WTC11 (cell line): ENCODE measurements around the gene SDHAF3. TPM values are rescaled to one million over a fixed set of nuclear protein-coding genes. Genes with fewer than 3 reads are reported as not detected.

Experiments
- ATAC-seq: fragments of 200-7000 bp; cut with Tn5 transposase; 2 replicates; pipeline ENCODE4 v1.10.0; 2021; ENCODE audit warnings: mild to moderate bottlenecking, moderate library complexity
- CTCF ChIA-PET: fragments of 300-600 bp; sonication (Branson Sonifier 250); formaldehyde crosslinking; loops from one replicate; lab custom pipeline; 2021; ENCODE audit warnings: antibody characterized with exemption; lab: Charles Lee
- POLR2A ChIA-PET: fragments of 350-600 bp; sonication (Branson Sonifier 250); formaldehyde crosslinking; loops from one replicate; lab custom pipeline; 2021; ENCODE audit warnings: antibody characterized with exemption; lab: Charles Lee
- DNase-seq: peaks from one replicate; pipeline ENCODE4 v3.0.0; 2021; ENCODE audit warnings: low spot score
- H3K27ac Mint-ChIP-seq: 2 replicates; pipeline ENCODE4 v1.8.0; 2021; ENCODE audit warnings: mixed read lengths
- H3K27me3 Mint-ChIP-seq: 2 replicates; pipeline ENCODE4 v1.8.0; 2021; ENCODE audit warnings: low read depth, mild to moderate bottlenecking, moderate library complexity, mixed read lengths
- H3K36me3 Mint-ChIP-seq: 2 replicates; pipeline ENCODE4 v1.8.0; 2021; ENCODE audit warnings: mixed read lengths
- H3K4me1 Mint-ChIP-seq: 2 replicates; pipeline ENCODE4 v1.8.0; 2022; ENCODE audit warnings: mixed read lengths
- H3K4me3 Mint-ChIP-seq: 2 replicates; pipeline ENCODE4 v1.8.0; 2021; ENCODE audit warnings: mild to moderate bottlenecking, moderate library complexity, mixed read lengths
- H3K9me3 Mint-ChIP-seq: 2 replicates; pipeline ENCODE4 v1.8.0; 2021; ENCODE audit warnings: mixed read lengths
- ATF3 ChIP-seq: sonication (generic); formaldehyde crosslinking; conservative IDR thresholded peaks from 2 replicates; pipeline ENCODE4 v1.8.1; 2022; ENCODE audit warnings: mild to moderate bottlenecking, missing genetic modification reagents
- ATF6 ChIP-seq: sonication (generic); formaldehyde crosslinking; IDR thresholded peaks from 2 replicates; pipeline ENCODE4 v1.8.1; 2023; ENCODE audit warnings: mild to moderate bottlenecking, missing genetic modification reagents
- CDX4 ChIP-seq: fragments of 250-450 bp; sonication (Bioruptor Pico); IDR thresholded peaks from 2 replicates; pipeline ENCODE4 v1.9.0; 2021; ENCODE audit warnings: moderate library complexity, mild to moderate bottlenecking, inconsistent platforms, borderline replicate concordance
- E2F1 ChIP-seq: sonication (generic); formaldehyde crosslinking; IDR thresholded peaks from 2 replicates; pipeline ENCODE4 v1.8.0; 2022; ENCODE audit warnings: mild to moderate bottlenecking, missing genetic modification reagents
- ELF4 ChIP-seq: sonication (generic); formaldehyde crosslinking; IDR thresholded peaks from 2 replicates; pipeline ENCODE4 v1.8.1; 2022; ENCODE audit warnings: low read depth, mild to moderate bottlenecking, moderate library complexity, missing genetic modification reagents
- ETV6 ChIP-seq: sonication (generic); formaldehyde crosslinking; IDR thresholded peaks from 2 replicates; pipeline ENCODE4 v1.8.1; 2022; ENCODE audit warnings: mild to moderate bottlenecking, missing genetic modification reagents
- FOXP4 ChIP-seq: sonication (generic); formaldehyde crosslinking; IDR thresholded peaks from 2 replicates; pipeline ENCODE4 v1.8.0; 2022; ENCODE audit warnings: mild to moderate bottlenecking, missing genetic modification reagents
- JUN ChIP-seq: sonication (generic); formaldehyde crosslinking; IDR thresholded peaks from 2 replicates; pipeline ENCODE4 v1.8.0; 2023; ENCODE audit warnings: mild to moderate bottlenecking, missing genetic modification reagents
- PREB ChIP-seq: sonication (generic); formaldehyde crosslinking; IDR thresholded peaks from 2 replicates; pipeline ENCODE4 v1.8.1; 2022; ENCODE audit warnings: mild to moderate bottlenecking, missing genetic modification reagents, moderate library complexity, borderline replicate concordance
- SMAD3 ChIP-seq: sonication (generic); formaldehyde crosslinking; IDR thresholded peaks from 2 replicates; pipeline ENCODE4 v1.8.0; 2022; ENCODE audit warnings: missing genetic modification reagents, mild to moderate bottlenecking, borderline replicate concordance
- TEAD1 ChIP-seq: sonication (generic); formaldehyde crosslinking; IDR thresholded peaks from 2 replicates; pipeline ENCODE4 v1.8.0; 2022; ENCODE audit warnings: mild to moderate bottlenecking, missing genetic modification reagents
- TEAD4 ChIP-seq: sonication (generic); formaldehyde crosslinking; IDR thresholded peaks from 2 replicates; pipeline ENCODE4 v1.8.0; 2022; ENCODE audit warnings: mild to moderate bottlenecking, missing genetic modification reagents
- ZNF512 ChIP-seq: sonication (generic); formaldehyde crosslinking; IDR thresholded peaks from 2 replicates; pipeline ENCODE4 v1.8.1; 2022; ENCODE audit warnings: missing genetic modification reagents, borderline replicate concordance
- total RNA-seq: library from RNA; stranded (reverse); gene quantifications from 3 replicates; pipeline ENCODE4 v1.2.3, GENCODE V29; 2021

SDHAF3 gene
- total RNA-seq, 1 experiment from 2014 or later = 32.0 TPM

GRCh38 chr7:97094284-97094930 is 23.1 kb upstream of the SDHAF3 start (continued):
- TF ChIP-seq ETV6 (no peak), FOXP4 (CRISPR knock-in tag) (no peak), ATF6 (CRISPR knock-in tag) (no peak), JUN (CRISPR knock-in tag) (no peak)

- H3K27ac Mint-ChIP-seq = no peak overlapping the region
- CTCF ChIA-PET = interaction anchor here (2.9 kb wide), 1 partner anchor 9 kb away, joined by 13 read pairs; no protein-coding TSS in a partner anchor
These were observed 21.5 kb upstream of the SDHAF3 start for GRCh38 chr7:97096037-97096436.

GRCh38 chr7:97096661-97097060 is 20.8 kb upstream of the SDHAF3 start:
- Mint-ChIP-seq H3K27me3 (peaks cover 5% of the 10 kb centered on the region; the same call in 1 of the 2 replicates), H3K36me3 (no peaks in the 10 kb centered on the region), H3K27ac (no peak overlapping the region), H3K4me1 (no peaks in the 10 kb centered on the region), H3K9me3 (0 out of 2 replicates have a peak, but pooled peaks cover 2% of the 10 kb centered on the region), H3K4me3 (no peak overlapping the region)
- POLR2A ChIA-PET = no interaction called here
- ATAC-seq (no peak), DNase-seq (no peak)
- CTCF ChIA-PET = interaction anchor here (2.9 kb wide), 1 partner anchor 8 kb away, joined by 13 read pairs; no protein-coding TSS in a partner anchor
- TF ChIP-seq CDX4 (CRISPR knock-in tag) = no peak
- TF ChIP-seq TEAD4 (CRISPR knock-in tag) = no peak
- TF ChIP-seq TEAD1 (CRISPR knock-in tag) = no peak
- TF ChIP-seq ELF4 (CRISPR knock-in tag) = no peak
- TF ChIP-seq PREB (CRISPR knock-in tag) = no peak
- TF ChIP-seq E2F1 (CRISPR knock-in tag) = no peak
- no peak for TF ChIP-seq ATF3 (CRISPR knock-in tag)

More at GRCh38 chr7:97096037-97096436, 21.5 kb upstream of the SDHAF3 start:
- DNase-seq = no peak
- ATAC-seq = no peak
- Mint-ChIP-seq H3K4me3 (no peak overlapping the region), H3K9me3 (0 out of 2 replicates have a peak, but pooled peaks cover 2% of the 10 kb centered on the region), H3K4me1 (no peaks in the 10 kb centered on the region), H3K27me3 (0 out of 2 replicates have a peak, but pooled peaks cover under 1% of the 10 kb centered on the region), H3K36me3 (no peaks in the 10 kb centered on the region)
- POLR2A ChIA-PET = no interaction called here
- TF ChIP-seq FOXP4 (CRISPR knock-in tag) (no peak), ZNF512 (CRISPR knock-in tag) (no peak), SMAD3 (CRISPR knock-in tag) (no peak)
